ENCODE data around the gene ARHGEF19.

Gene ARHGEF19

DNA sequence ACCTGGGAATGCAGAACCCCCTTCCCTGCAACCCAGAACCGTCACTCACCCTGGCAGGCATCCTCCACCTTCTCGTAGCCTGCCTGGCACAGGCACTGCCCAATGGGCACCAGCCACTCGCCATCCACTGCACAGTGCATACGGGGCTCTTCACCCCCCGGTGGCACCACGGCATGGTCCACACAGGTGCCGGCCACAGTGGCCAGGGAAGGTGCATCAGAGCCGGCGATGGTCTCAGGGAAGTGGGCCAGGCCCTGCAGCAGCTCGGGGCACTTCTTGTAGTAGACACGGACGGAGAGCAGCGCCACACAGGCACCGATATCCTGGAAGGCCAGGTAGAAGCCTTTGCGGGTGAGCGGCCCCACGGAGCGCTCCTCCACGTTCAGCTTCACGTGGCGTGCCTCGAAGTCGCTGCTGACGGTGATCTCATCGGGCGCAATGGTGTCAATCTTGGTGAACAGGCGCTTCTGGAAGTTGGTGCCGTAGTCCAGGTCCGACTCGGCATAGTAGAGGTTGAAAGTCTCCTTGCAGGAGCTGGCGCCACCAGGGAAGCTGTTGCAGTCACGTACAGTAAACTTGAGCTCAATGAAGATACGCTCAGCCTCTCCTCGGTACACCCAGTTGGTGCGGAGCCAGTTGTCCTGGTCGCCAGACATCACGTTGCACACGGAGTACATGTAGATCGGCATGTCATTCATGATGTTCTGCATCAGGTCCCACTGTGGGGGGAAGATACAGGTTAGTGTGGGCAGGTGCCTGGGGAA, 63.9 kb downstream of the ARHGEF19 start:
- DNase-seq (ENCODE audit: low spot score), result no peak

All from CD4-positive, alpha-beta T cell treated with Interleukin-2 at 100 ng/mL for 4 hours (primary cell).